Measurements from ENCODE around the gene GJA1. TPM values are rescaled to one million over a fixed set of nuclear protein-coding genes. Genes with fewer than 3 reads are reported as not detected.

The GJA1 gene
- total and polyA plus RNA-seq, 2 of the 8 experiments (the other 6 are each of a cell fraction or from before 2014, with no cell fraction given): 468 to 795 TPM

GRCh38 chr6:121498481-121499276 is 63.2 kb downstream of the GJA1 start:
- Histone ChIP-seq H3K9ac (replicated peaks in 1 of 4; ENCODE audit: extremely low read depth in 1 of 4, low read depth in 3 of 4, low read length in 3 of 4) (no peak overlapping the region), H2BK15ac (ENCODE audit: low read length) (no peak overlapping the region), H2BK120ac (replicated peaks; ENCODE audit: low read depth, low read length) (no peak overlapping the region), H2BK12ac (ENCODE audit: low read depth, low read length) (no peak overlapping the region), H2BK20ac (ENCODE audit: low read length) (no peak overlapping the region), H3K36me3 (ENCODE audit: control insufficient read depth in 2 of 4, insufficient read depth in 4 of 4, low read length in 3 of 4) (no peaks in the 10 kb centered on the region), H3K14ac (ENCODE audit: insufficient read length) (no peak overlapping the region), H3K56ac (replicated peaks; ENCODE audit: insufficient read length, low read depth, low read length) (no peak overlapping the region), H4K5ac (ENCODE audit: insufficient read length, low read depth, low read length) (no peak overlapping the region), H3K4me2 (ENCODE audit: insufficient read depth in 1 of 2, low read depth in 2 of 2, low read length in 2 of 2) (no peak overlapping the region), H3K4me1 (replicated peaks in 1 of 4; ENCODE audit: control insufficient read depth in 3 of 4, insufficient read depth in 4 of 4, low read length in 3 of 4) (no peaks in the 10 kb centered on the region), H4K91ac (replicated peaks; ENCODE audit: insufficient read length, low read length) (no peak overlapping the region), H3K79me1 (ENCODE audit: low read depth, low read length) (no peaks in the 10 kb centered on the region), H3K4ac (replicated peaks; ENCODE audit: insufficient read length, low read depth, low read length) (no peak overlapping the region), H2AFZ (ENCODE audit: low read length) (no peak overlapping the region), H4K8ac (ENCODE audit: extremely low read depth, insufficient read depth, low read length) (no peak overlapping the region), H3K23ac (ENCODE audit: insufficient read length) (no peak overlapping the region), H3K27ac (ENCODE audit: low read depth, low read length) (no peak overlapping the region), H3K23me2 (ENCODE audit: low read depth, low read length) (no peaks in the 10 kb centered on the region), H3K79me2 (ENCODE audit: control insufficient read depth in 1 of 2, insufficient read depth in 2 of 2, low read length in 2 of 2) (no peaks in the 10 kb centered on the region), H3K9me3 (ENCODE audit: insufficient read depth in 2 of 2, low read depth in 1 of 2, low read length in 1 of 2) (no peaks in the 10 kb centered on the region), H2AK5ac (ENCODE audit: low read depth, low read length) (no peak overlapping the region), H4K20me1 (replicated peaks in 1 of 2; ENCODE audit: control insufficient read depth in 1 of 2, insufficient read depth in 2 of 2, low read length in 2 of 2) (no peaks in the 10 kb centered on the region), H3K18ac (ENCODE audit: extremely low read depth, low read length) (no peak overlapping the region), H3K27me3 (replicated peaks in 1 of 4; ENCODE audit: control insufficient read depth in 3 of 4, extremely low read depth in 1 of 4, insufficient read depth in 3 of 4, low read length in 3 of 4) (peaks cover 0 to 2% (median 0%) of the 10 kb centered on the region in 4 experiments; a peak in 1 of 7 replicates), H2BK5ac (ENCODE audit: low read depth, low read length) (no peak overlapping the region), H3K4me3 (ENCODE audit: extremely low read depth in 1 of 4, insufficient read depth in 2 of 4, low read depth in 3 of 4, low read length in 4 of 4) (no peak overlapping the region)
- DNase-seq (ENCODE audit: low read depth in 1 of 2, low spot score in 2 of 2) (no peak), FAIRE-seq (no peak)
- CTCF ChIA-PET (ENCODE audit: partially characterized antibody): no interaction called here
- 96% methylated on average over 10 of the region's 12 CpGs; no CpG with 5 or more reads in 1 of the 2 experiments for WGBS, 2 experiments (ENCODE audit: extremely low coverage in 1 of 2, insufficient coverage in 1 of 2, insufficient read length in 1 of 2, insufficient replicate concordance in 2 of 2, low coverage in 1 of 2, low lambda C conversion rate in 2 of 2, missing lambda C conversion rate in 1 of 2)
- POLR2A ChIA-PET (ENCODE audit: partially characterized antibody): no interaction called here
- no peak for TF ChIP-seq CTBP2 (IDR thresholded peaks at IDR 0.05; ENCODE audit: borderline replicate concordance, insufficient read depth, insufficient read length, low read length)
- TF ChIP-seq ATF2 (IDR thresholded peaks at IDR 0.05; ENCODE audit: low read length): no peak
- TF ChIP-seq USF2 (IDR thresholded peaks at IDR 0.05; ENCODE audit: low read length): no peak
- TF ChIP-seq TEAD4 (IDR thresholded peaks at IDR 0.05; ENCODE audit: low read depth, low read length): no peak
- TF ChIP-seq SUZ12 (IDR thresholded peaks at IDR 0.05; ENCODE audit: low read length): no peak
- TF ChIP-seq BCL11A (IDR thresholded peaks at IDR 0.05; ENCODE audit: low read depth in 2 of 2, low read length in 2 of 2): no peak
- no peak for TF ChIP-seq NANOG (IDR thresholded peaks at IDR 0.05; ENCODE audit: insufficient read depth, low read depth, low read length, poor library complexity, severe bottlenecking)
